ENCODE data around the gene CCDC148.

The CCDC148 gene

DNA sequence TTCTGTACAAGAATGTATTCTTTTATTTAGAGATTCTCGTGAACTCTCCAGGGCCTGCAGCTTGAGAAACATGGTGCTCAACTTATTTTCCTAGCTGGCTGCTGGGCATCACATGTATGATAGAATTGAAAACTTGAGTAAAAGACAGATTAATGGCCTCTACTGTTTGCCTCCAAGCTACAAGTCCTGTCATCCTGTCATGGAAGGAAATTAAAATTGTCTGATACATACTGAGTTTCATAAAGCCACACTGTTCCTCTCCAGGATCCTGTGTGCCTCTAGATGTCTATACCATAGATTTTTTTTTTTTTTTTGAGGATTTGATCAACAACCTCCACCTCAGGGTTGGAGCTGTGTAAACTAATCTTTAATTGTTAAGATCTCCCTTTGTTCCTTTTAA lies 316.4 kb downstream of the CCDC148 start (continued):
- TF ChIP-seq ZNF626 (tag by site-specific recombination; IDR thresholded peaks at IDR 0.05) (no peak), ZNF23 (tag by site-specific recombination; IDR thresholded peaks at IDR 0.05; ENCODE audit: borderline replicate concordance) (no peak), ZBTB1 (tag by site-specific recombination; IDR thresholded peaks at IDR 0.05) (no peak), ZNF394 (tag by site-specific recombination; IDR thresholded peaks at IDR 0.05; ENCODE audit: borderline replicate concordance) (no peak), ZNF560 (tag by site-specific recombination; IDR thresholded peaks at IDR 0.05; ENCODE audit: borderline replicate concordance) (no peak), RBAK (tag by site-specific recombination; IDR thresholded peaks at IDR 0.05) (no peak), ZNF488 (tag by site-specific recombination; IDR thresholded peaks at IDR 0.05) (no peak), ZNF768 (tag by site-specific recombination; IDR thresholded peaks at IDR 0.05) (no peak), OVOL3 (tag by site-specific recombination; IDR thresholded peaks at IDR 0.05) (no peak)
- TF ChIP-seq, protein P1, sequence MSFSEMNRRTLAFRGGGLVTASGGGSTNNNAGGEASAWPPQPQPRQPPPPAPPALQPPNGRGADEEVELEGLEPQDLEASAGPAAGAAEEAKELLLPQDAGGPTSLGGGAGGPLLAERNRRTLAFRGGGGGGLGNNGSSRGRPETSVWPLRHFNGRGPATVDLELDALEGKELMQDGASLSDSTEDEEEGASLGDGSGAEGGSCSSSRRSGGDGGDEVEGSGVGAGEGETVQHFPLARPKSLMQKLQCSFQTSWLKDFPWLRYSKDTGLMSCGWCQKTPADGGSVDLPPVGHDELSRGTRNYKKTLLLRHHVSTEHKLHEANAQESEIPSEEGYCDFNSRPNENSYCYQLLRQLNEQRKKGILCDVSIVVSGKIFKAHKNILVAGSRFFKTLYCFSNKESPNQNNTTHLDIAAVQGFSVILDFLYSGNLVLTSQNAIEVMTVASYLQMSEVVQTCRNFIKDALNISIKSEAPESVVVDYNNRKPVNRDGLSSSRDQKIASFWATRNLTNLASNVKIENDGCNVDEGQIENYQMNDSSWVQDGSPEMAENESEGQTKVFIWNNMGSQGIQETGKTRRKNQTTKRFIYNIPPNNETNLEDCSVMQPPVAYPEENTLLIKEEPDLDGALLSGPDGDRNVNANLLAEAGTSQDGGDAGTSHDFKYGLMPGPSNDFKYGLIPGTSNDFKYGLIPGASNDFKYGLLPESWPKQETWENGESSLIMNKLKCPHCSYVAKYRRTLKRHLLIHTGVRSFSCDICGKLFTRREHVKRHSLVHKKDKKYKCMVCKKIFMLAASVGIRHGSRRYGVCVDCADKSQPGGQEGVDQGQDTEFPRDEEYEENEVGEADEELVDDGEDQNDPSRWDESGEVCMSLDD (tag by site-specific recombination; IDR thresholded peaks at IDR 0.05): no peak

DNA sequence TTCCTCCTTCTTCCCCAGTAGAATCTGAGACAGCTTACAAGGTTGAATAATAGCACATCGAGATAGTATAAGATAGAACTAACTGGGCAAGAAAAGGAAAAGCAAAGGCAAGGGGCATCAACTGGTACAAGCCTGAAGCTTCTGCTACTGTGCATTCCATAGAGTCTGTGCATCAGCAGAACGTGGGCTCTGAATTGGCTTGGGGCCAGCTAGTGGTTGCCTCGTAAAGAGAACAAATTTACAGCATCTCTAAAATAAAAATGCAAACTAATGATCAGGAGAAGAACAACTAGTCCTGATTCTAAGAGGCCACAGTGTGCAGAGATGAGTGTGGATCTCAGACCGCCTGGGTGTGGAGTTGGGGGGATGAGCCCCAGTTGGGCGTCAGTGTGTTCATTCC lies 318.3 kb downstream of the CCDC148 start:
- H3K9me3 ChIP-seq (ENCODE audit: control insufficient read depth, insufficient read depth, low read depth, low read length): no peaks in the 10 kb centered on the region
- TF ChIP-seq ZNF114 (tag by site-specific recombination; IDR thresholded peaks at IDR 0.05): no peak
- no peak for TF ChIP-seq ZNF549 (tag by site-specific recombination; IDR thresholded peaks at IDR 0.05)
- TF ChIP-seq, protein P2, sequence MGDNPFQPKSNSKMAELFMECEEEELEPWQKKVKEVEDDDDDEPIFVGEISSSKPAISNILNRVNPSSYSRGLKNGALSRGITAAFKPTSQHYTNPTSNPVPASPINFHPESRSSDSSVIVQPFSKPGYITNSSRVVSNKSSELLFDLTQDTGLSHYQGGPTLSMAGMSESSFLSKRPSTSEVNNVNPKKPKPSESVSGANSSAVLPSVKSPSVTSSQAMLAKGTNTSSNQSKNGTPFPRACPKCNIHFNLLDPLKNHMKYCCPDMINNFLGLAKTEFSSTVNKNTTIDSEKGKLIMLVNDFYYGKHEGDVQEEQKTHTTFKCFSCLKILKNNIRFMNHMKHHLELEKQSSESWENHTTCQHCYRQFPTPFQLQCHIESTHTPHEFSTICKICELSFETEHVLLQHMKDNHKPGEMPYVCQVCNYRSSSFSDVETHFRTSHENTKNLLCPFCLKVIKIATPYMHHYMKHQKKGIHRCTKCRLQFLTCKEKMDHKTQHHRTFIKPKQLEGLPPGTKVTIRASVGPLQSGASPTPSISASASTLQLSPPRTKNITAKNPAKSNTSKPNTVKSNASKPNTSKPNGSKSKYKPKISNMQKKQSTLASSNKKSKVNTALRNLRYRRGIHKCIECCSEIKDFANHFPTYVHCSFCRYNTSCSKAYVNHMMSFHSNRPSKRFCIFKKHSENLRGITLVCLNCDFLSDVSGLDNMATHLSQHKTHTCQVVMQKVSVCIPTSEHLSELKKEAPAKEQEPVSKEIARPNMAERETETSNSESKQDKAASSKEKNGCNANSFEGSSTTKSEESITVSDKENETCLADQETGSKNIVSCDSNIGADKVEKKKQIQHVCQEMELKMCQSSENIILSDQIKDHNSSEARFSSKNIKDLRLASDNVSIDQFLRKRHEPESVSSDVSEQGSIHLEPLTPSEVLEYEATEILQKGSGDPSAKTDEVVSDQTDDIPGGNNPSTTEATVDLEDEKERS (tag by site-specific recombination; IDR thresholded peaks at IDR 0.05): no peak
- TF ChIP-seq ZNF274 (IDR thresholded peaks at IDR 0.05; ENCODE audit: low read length): no peak
- TF ChIP-seq ZNF274 (tag by site-specific recombination; IDR thresholded peaks at IDR 0.05; ENCODE audit: borderline replicate concordance): no peak
- no peak for TF ChIP-seq OSR2 (tag by site-specific recombination; IDR thresholded peaks at IDR 0.05)
- TF ChIP-seq PRDM10 (tag by site-specific recombination; IDR thresholded peaks at IDR 0.05): no peak
- no peak for TF ChIP-seq KLF16 (tag by site-specific recombination; IDR thresholded peaks at IDR 0.05)
- TF ChIP-seq ZNF391 (tag by site-specific recombination; IDR thresholded peaks at IDR 0.05; ENCODE audit: borderline replicate concordance, low read depth): no peak
- no peak for TF ChIP-seq HOXC10 (CRISPR knock-in tag; IDR thresholded peaks at IDR 0.05)
- TF ChIP-seq ZNF112 (tag by site-specific recombination; IDR thresholded peaks at IDR 0.05): no peak
- no peaks in the 10 kb centered on the region; the same call in 1 of the 2 replicates for H3K4me1 ChIP-seq (ENCODE audit: control insufficient read depth, insufficient read depth, low read length)
- CTCF ChIA-PET: interaction anchor here (0.5 to 0.8 kb wide), 2 partner anchors 92 to 311 kb away, joined by 3 to 4 read pairs; no protein-coding TSS in a partner anchor
- H3K27ac ChIP-seq (ENCODE audit: extremely low read depth, low read depth, low read length): no peak overlapping the region
- POLR2A ChIA-PET: no interaction called here
- no peak overlapping the region for H3K4me3 ChIP-seq (ENCODE audit: low read depth, low read length)
- no peaks in the 10 kb centered on the region for H3K36me3 ChIP-seq (ENCODE audit: control insufficient read depth in 2 of 2, insufficient read depth in 1 of 2, low read length in 2 of 2)
